ENCODE results near the gene FHL2. TPM values are rescaled to one million over a fixed set of nuclear protein-coding genes. Genes with fewer than 3 reads are reported as not detected.
"Not testable (repeated sequence)": the region's sequence is repeated elsewhere in the genome, so short reads cannot be mapped to it uniquely, and the experiment has no call there.

Gene FHL2
- total RNA-seq, 1 experiment from 2014 or later: 13.9 TPM

GRCh38 chr2:105358593-105358992 is 40.3 kb downstream of the FHL2 start:
- no peak for DNase-seq (ENCODE audit: extremely low read depth, low read depth)

DNA sequence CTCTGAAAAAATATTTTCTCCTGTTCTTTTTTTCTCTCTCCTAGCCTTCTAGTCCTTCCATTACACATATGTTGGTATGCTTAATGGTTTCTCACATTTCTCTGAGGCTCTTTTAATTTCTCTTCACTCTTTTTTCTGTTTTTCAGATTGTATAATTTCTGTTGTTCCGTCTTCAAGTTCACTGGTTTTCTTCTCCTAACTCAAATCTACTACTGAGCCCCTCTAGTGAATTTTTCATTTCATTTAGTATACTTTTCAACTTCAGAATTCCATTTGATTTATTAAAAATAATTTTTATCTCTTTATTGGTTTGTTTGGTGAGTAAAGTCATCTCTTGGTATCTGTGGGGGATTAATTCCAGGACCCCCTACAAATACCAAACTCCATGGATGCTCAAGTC is 41.7 kb downstream of the FHL2 start:
- DNase-seq (ENCODE audit: extremely low read depth, low read depth): no peak

- no peak for DNase-seq (ENCODE audit: extremely low read depth, low read depth)
Observed at GRCh38 chr2:105344704-105345345, 54.0 kb downstream of the FHL2 start.

DNA sequence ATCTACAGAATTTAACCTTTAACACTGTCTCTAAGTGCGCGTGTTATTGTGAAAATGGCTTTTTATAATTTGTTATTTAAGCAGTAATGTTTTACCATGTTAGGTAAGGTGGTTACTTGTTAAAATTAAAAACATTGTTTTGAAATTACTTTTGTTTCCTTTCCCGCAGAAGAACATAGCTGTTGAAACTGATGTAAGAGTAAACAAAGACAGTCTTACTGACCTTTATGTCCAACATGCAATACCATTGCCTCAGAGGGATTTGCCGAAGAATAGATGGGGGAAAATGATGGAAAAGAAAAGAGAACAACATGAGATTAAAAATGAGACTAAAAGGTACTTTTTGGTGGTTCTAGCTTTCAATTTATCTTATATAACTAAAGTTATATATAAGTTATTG is 59.4 kb downstream of the FHL2 start:
- DNase-seq (ENCODE audit: extremely low read depth, low read depth): no peak

GRCh38 chr2:105338020-105338385 is 60.8 kb downstream of the FHL2 start:
- no peak for DNase-seq (ENCODE audit: extremely low read depth, low read depth)

- DNase-seq (ENCODE audit: extremely low read depth, low read depth): peak; percentile 76
Observed at GRCh38 chr2:105337122-105338019, 61.5 kb downstream of the FHL2 start, which contains the start of gene C2orf49. Gene C2orf49 (plus strand): TSS chr2:105337540. CDS start chr2:105337588, 48 bp downstream.

GRCh38 chr2:105336786-105337121 is 62.1 kb downstream of the FHL2 start:
- no peak for DNase-seq (ENCODE audit: extremely low read depth, low read depth)

GRCh38 chr2:105335469-105335868 is 63.4 kb downstream of the FHL2 start:
- no peak for DNase-seq (ENCODE audit: extremely low read depth, low read depth)

DNA sequence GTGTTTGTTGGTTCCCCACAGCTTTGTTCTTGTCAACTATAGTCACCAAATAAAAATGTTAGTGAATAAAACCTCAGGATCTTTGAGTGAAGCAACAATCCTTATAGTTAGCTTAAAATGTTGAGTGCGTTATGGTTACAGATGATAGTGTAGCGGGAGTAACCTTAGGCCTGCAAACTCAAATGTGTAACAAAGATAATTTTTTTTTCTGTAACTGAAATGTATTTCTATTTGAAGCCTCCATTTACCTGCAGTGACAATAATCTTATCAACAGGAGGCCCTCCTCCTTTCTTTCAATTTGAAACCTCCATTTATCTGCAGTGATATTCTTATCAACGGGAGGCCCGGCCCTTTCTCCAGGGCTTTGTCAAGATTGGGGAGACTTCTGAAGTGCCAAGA is 64.6 kb downstream of the FHL2 start:
- DNase-seq (ENCODE audit: extremely low read depth, low read depth): no peak

DNA sequence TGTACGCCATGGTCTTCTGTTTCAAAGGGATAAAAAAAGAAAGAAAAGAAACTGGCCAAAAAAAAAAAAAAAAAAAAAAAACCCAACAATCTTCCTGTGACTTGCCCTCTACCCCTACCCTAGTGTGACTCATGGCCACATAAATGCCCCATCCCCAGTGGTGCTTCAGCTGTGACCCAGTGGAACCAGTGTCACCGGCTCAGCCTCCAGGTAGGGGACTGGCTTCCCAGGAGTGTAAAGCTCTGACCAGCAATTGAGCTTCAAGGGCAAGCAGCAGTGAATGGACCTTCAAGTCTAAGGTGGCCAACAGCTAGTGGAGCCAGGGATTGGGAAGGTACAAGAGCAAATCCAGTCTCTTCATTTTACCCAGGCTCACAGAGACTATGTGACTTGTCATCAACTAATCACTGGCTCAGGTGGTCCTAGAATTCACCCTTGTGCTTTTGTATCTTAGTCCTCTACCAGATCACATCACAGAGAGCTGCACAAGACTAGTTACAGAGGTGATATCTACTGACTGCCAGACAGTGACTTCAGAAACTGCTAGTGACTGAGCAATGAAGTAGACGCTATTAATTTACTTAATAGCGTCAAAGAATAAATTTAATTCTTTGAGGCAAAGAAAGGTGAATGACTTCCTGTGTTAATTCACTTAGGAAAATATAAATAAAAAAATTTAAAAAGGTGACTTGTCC is 68.0 kb downstream of the FHL2 start:
- DNase-seq (ENCODE audit: extremely low read depth, low read depth): no peak

DNA sequence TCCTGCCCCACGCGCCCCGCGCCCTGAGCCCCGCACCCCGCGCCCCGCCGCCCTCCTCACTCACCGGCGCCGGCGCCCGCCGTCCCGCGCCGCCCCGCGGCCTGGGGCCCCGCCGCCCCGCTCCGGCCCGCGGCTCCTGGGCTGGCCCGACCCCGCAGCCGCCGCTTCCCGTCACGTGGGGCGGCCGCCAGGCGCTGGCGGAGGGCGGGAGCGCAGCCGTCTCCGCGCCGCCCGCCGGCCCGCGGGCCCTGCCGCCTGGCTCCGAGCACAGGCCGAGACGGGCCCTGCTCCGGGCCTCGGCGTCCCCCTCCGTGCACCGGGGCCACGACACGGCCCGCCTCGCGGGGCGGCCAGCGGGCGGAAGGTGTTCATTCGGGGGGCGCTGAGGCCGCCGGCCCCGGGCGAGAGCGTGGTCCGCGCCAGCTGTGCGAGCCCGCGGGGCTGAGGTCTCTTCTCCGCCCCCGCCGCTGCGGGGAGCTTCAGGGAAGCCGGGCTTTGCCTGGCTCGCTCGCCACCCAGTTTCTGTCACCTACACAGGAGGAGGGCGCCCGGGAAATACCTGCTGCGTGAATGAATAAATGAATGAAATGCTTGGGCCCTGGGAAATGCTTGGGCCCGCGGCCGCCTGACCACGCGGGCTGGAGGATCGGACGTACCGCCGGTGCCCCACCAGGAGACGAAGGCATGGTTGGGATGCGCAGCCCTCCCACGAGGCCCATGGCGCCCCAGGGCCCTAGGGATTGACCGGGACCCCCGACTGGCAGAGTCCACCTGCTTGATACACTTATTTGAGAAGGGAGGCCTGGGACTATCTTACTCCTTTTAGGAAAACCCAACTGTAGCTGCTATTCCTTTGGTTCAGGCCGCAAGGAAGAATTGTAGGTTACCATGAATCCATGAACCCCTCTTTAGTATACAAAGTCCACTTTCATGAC is 69.0 kb downstream of the FHL2 start, which contains the start of gene TGFBRAP1:
Gene TGFBRAP1, minus strand, starts transcription at position 175 of the 935 bp plus-strand sequence. CDS start 21,434 bp downstream, outside the sequence.
- DNase-seq (ENCODE audit: extremely low read depth, low read depth): peak; percentile 33

DNA sequence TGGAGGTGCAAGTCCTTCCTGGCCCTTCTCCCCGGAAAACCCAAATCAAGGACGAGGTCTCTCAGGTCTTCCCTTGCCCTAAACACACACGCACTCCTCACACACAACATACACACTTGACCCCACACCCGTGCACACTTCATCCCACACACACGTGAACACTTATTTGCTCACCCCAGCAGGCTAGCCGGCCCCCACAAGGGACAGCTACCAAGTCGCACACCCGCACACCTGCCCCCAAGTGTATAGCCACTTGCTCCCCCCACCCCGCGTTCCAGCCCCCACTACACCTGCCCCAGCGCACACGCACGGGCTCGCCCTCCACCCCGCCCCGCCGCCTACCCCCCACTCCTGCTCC is 69.7 kb downstream of the FHL2 start:
- DNase-seq (ENCODE audit: extremely low read depth, low read depth): no peak

GRCh38 chr2:105328281-105329196 is 70.3 kb downstream of the FHL2 start:
- no peak for DNase-seq (ENCODE audit: extremely low read depth, low read depth)

DNA sequence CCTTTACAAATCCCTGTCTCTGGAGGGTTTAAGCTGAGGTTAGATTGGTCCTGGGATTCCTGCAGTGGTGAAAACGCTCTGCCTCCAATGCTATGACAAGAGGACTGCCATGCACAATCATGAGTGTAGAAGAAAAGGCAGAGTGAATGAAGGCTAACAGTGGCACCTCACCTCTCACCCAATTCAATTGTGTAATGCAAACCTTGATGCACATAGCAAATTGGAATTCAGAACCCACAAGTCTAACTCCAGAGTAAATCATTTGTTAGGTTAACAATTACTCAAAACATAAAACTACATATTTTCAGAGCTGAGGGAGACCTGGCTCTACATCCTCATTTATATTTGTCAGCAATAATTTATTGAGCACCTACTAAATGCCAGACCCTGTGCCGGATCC is 71.2 kb downstream of the FHL2 start:
- no peak for DNase-seq (ENCODE audit: extremely low read depth, low read depth)

DNA sequence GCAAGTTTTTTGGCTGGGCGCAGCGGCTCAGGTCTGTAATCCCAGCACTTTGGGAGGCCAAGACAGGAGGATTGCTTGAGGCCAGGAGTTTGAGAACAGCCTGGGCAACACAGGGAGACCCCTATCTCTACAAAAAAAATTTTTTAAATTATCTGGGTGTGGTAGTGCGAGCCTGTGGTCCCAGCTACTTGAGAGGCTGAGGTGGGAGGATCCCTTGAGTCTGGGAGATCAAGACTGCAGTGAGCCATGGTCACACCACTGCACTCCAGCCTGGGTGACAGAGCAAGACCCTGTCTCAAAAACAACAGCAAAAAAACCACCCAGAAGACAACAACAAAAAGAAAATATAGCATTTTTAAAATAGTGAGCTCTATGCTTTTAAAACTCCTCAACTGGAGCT is 71.6 kb downstream of the FHL2 start:
- DNase-seq (ENCODE audit: extremely low read depth, low read depth): not testable (repeated sequence)

- DNase-seq (ENCODE audit: extremely low read depth, low read depth): no peak
Observed at GRCh38 chr2:105325389-105325963, 73.4 kb downstream of the FHL2 start.

- no peak for DNase-seq (ENCODE audit: extremely low read depth, low read depth)
Observed at GRCh38 chr2:105324732-105325131, 74.1 kb downstream of the FHL2 start.

DNA sequence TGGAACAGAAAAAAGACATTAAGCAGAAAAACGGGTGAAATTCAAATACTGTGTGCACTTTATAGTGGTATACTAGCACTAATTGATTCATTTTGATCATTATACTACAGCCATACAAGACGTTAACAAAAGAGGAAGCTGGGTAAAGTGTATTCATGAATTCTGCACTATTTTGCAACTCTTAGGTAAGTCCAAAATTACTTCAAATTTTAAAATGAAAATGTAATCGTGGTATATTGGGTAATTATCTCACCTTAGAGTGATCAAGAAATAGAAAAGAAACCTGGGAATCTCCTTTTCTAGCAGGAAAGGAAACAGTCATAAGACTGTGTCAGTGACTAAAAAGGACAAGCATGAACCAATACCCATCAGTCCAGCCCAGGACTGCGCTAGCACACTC is 74.8 kb downstream of the FHL2 start:
- no peak for DNase-seq (ENCODE audit: extremely low read depth, low read depth)

DNA sequence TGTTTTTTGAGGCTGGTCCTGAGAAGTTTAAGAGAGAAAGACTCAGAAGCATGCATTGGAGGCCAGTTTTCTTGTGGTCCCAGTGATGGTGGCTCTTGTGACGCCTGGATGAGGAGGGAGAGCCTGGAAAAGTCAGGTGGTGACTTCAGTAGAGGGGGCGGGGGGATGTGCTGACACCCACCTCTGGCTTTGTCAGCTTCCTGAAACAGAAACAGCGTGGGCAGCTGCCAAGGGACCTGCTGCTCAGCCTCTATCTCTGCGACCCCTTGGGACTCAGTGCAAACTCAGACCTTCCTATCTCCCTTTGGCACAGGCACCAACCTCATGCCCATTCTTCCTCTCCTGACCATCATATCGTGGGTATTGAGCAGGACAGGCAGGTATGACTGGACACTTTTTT is 75.7 kb downstream of the FHL2 start:
- no peak for DNase-seq (ENCODE audit: extremely low read depth, low read depth)
